HL-60 (cell line): ENCODE data around the gene RAB15.

Experiments used
- GABPA ChIP-seq: IDR thresholded peaks from 2 replicates; pipeline ENCODE4 v1.6.1; 2012; ENCODE audit warnings: low read depth
- POLR2AphosphoS5 ChIP-seq: IDR thresholded peaks from 2 replicates; pipeline ENCODE4 v1.6.1; 2012; ENCODE audit warnings: low read depth
- SPI1 ChIP-seq: IDR thresholded peaks from 2 replicates; pipeline ENCODE4 v1.6.1; 2012; ENCODE audit warnings: low read depth, mild to moderate bottlenecking, borderline replicate concordance
- TF ChIP-seq, protein P1 (sequence below): IDR thresholded peaks from one replicate; pipeline ENCODE4 v1.5.1; 2011; ENCODE audit warnings: low read length, control low read depth, inconsistent platforms; ENCODE audit not compliant: insufficient read depth
- TF ChIP-seq, protein P2 (sequence below): IDR thresholded peaks from 2 replicates; pipeline ENCODE4 v1.6.1; 2012; ENCODE audit warnings: low read depth; ENCODE audit not compliant: insufficient replicate concordance

DNA sequence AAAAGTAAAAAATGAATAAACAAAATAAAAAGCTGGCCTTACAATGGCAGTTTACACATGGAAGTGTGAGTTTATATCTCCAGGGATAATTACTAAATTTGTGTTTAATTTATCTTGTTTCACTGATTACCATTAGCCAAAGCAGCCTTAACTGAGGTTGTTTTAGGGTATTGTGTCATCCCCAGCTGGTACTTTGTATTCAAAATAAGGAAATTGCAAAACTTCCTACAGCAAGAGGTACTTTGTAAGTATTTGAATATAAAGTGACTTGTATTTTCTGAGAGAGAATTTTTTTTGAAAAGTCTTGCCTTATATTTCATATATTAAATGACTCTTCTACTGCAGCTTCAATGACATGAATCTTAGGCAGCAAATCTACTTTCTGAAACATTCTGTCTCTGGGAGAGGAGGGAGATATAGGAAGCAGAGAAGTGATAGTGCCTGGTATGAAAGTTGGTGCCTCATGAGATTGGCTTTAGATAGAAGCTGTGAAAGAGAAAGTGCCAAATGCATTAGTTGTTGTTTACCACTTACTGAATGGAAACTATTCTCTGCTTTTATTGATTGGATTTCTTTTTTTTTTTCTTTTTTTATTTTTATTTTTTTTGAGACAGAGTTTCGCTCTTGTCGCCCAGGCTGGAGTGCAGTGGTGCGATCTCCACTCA is 21.3 kb upstream of the RAB15 start:
- TF ChIP-seq, protein P1, sequence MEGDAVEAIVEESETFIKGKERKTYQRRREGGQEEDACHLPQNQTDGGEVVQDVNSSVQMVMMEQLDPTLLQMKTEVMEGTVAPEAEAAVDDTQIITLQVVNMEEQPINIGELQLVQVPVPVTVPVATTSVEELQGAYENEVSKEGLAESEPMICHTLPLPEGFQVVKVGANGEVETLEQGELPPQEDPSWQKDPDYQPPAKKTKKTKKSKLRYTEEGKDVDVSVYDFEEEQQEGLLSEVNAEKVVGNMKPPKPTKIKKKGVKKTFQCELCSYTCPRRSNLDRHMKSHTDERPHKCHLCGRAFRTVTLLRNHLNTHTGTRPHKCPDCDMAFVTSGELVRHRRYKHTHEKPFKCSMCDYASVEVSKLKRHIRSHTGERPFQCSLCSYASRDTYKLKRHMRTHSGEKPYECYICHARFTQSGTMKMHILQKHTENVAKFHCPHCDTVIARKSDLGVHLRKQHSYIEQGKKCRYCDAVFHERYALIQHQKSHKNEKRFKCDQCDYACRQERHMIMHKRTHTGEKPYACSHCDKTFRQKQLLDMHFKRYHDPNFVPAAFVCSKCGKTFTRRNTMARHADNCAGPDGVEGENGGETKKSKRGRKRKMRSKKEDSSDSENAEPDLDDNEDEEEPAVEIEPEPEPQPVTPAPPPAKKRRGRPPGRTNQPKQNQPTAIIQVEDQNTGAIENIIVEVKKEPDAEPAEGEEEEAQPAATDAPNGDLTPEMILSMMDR: no peak
- TF ChIP-seq, protein P2, sequence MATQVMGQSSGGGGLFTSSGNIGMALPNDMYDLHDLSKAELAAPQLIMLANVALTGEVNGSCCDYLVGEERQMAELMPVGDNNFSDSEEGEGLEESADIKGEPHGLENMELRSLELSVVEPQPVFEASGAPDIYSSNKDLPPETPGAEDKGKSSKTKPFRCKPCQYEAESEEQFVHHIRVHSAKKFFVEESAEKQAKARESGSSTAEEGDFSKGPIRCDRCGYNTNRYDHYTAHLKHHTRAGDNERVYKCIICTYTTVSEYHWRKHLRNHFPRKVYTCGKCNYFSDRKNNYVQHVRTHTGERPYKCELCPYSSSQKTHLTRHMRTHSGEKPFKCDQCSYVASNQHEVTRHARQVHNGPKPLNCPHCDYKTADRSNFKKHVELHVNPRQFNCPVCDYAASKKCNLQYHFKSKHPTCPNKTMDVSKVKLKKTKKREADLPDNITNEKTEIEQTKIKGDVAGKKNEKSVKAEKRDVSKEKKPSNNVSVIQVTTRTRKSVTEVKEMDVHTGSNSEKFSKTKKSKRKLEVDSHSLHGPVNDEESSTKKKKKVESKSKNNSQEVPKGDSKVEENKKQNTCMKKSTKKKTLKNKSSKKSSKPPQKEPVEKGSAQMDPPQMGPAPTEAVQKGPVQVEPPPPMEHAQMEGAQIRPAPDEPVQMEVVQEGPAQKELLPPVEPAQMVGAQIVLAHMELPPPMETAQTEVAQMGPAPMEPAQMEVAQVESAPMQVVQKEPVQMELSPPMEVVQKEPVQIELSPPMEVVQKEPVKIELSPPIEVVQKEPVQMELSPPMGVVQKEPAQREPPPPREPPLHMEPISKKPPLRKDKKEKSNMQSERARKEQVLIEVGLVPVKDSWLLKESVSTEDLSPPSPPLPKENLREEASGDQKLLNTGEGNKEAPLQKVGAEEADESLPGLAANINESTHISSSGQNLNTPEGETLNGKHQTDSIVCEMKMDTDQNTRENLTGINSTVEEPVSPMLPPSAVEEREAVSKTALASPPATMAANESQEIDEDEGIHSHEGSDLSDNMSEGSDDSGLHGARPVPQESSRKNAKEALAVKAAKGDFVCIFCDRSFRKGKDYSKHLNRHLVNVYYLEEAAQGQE: no peak
- TF ChIP-seq GABPA: no peak
- no peak for TF ChIP-seq POLR2AphosphoS5
- TF ChIP-seq SPI1: no peak
